MCF 10A (cell line): ENCODE results near the gene WNT16. TPM values are rescaled to one million over a fixed set of nuclear protein-coding genes. Genes with fewer than 3 reads are reported as not detected.

Experiments
- BruUV-seq: library from RNA; stranded (reverse); fragments of 400-500 nt; replicated peaks from 2 replicates; lab custom pipeline; 2021; lab: Mats Ljungman, UMichigan
- CTCF ChIA-PET: fragments of 300-600 bp; sonication (Branson Sonifier 250); formaldehyde crosslinking; extraction: SDS; loops from one replicate; lab custom pipeline; 2021; ENCODE audit warnings: antibody characterized with exemption, inconsistent platforms; lab: Yijun Ruan, JAX
- POLR2A ChIA-PET: fragments of 300-600, 350-650 bp; sonication (Branson Sonifier 250); formaldehyde crosslinking; extraction: SDS; loops from one replicate; lab custom pipeline; 2020; ENCODE audit warnings: antibody characterized with exemption, inconsistent platforms; lab: Yijun Ruan, JAX
- DNase-seq: peaks from one replicate; pipeline ENCODE4 v3.0.0-alpha.2; 2018; ENCODE audit not compliant: unreplicated experiment
- H3K27ac Mint-ChIP-seq: one replicate; pipeline ENCODE4 v1.8.0; 2022; ENCODE audit warnings: mild to moderate bottlenecking, low read depth, mixed read lengths; ENCODE audit not compliant: unreplicated experiment
- H3K27me3 Mint-ChIP-seq: one replicate; pipeline ENCODE4 v1.8.0; 2022; ENCODE audit warnings: mixed read lengths; ENCODE audit not compliant: insufficient read depth, unreplicated experiment
- H3K36me3 Mint-ChIP-seq: one replicate; pipeline ENCODE4 v1.8.0; 2022; ENCODE audit warnings: mild to moderate bottlenecking, moderate library complexity, mixed read lengths; ENCODE audit not compliant: insufficient read depth, unreplicated experiment
- H3K4me1 Mint-ChIP-seq: one replicate; pipeline ENCODE4 v1.8.0; 2022; ENCODE audit warnings: mixed read lengths; ENCODE audit not compliant: insufficient read depth, unreplicated experiment
- H3K4me3 Mint-ChIP-seq: one replicate; pipeline ENCODE4 v1.8.0; 2022; ENCODE audit warnings: mild to moderate bottlenecking, moderate library complexity, mixed read lengths; ENCODE audit not compliant: unreplicated experiment
- H3K9me3 Mint-ChIP-seq: one replicate; pipeline ENCODE4 v1.8.0; 2022; ENCODE audit warnings: mixed read lengths; ENCODE audit not compliant: unreplicated experiment
- CTCF ChIP-seq: fragments of 200-600 bp; IDR thresholded peaks from one replicate; pipeline ENCODE4 v1.8.0; 2022; ENCODE audit warnings: antibody characterized with exemption, mild to moderate bottlenecking; ENCODE audit not compliant: unreplicated experiment
- intact Hi-C: fragments of 100-400 bp; cut with micrococcal nuclease; formaldehyde crosslinking; loops from 2 replicates; pipeline ENCODE4 v1.14.1; 2022
- total RNA-seq: library from RNA; stranded (reverse); gene quantifications from 2 replicates; pipeline ENCODE4 v1.2.3, GENCODE V29; 2022

The WNT16 gene
- total RNA-seq, 1 experiment from 2014 or later, result not detected

- TF ChIP-seq CTCF, result no peak
- Mint-ChIP-seq H3K27me3 (no peaks in the 10 kb centered on the region), H3K27ac (no peak overlapping the region), H3K4me1 (no peaks in the 10 kb centered on the region), H3K4me3 (no peak overlapping the region), H3K36me3 (peaks cover 63% of the 10 kb centered on the region), H3K9me3 (no peaks in the 10 kb centered on the region)
- CTCF ChIA-PET, result interaction anchor here (0.9 to 1.4 kb wide), 4 partner anchors 9 to 253 kb away, joined by 3 to 7 read pairs (median 4); no protein-coding TSS in a partner anchor
- no TSS peak for BruUV-seq
- POLR2A ChIA-PET, result interaction anchor here (1.0 kb wide), 1 partner anchor 13 kb away, joined by 5 read pairs; no protein-coding TSS in a partner anchor
- intact Hi-C loops, result no loop called here
- DNase-seq, result no peak
These were observed 23.5 kb downstream of the WNT16 start for GRCh38 chr7:121352323-121352722.

- Mint-ChIP-seq H3K27me3 (no peaks in the 10 kb centered on the region), H3K9me3 (no peaks in the 10 kb centered on the region), H3K4me3 (no peak overlapping the region), H3K27ac (no peak overlapping the region), H3K4me1 (no peaks in the 10 kb centered on the region), H3K36me3 (peaks cover 66% of the 10 kb centered on the region)
- POLR2A ChIA-PET, result no interaction called here
- DNase-seq, result no peak
- CTCF ChIA-PET, result interaction anchor here (0.7 to 1.9 kb wide), 4 partner anchors 11 to 248 kb away, joined by 3 to 7 read pairs (median 4); no protein-coding TSS in a partner anchor
- no peak for TF ChIP-seq CTCF
- intact Hi-C loops, result no loop called here
- no TSS peak for BruUV-seq
These were observed 26.8 kb downstream of the WNT16 start for GRCh38 chr7:121355574-121355973.

- Mint-ChIP-seq H3K4me3 (no peak overlapping the region), H3K36me3 (peaks cover 43% of the 10 kb centered on the region), H3K27ac (peak overlapping the region; percentile 46), H3K4me1 (no peaks in the 10 kb centered on the region), H3K9me3 (no peaks in the 10 kb centered on the region), H3K27me3 (no peaks in the 10 kb centered on the region)
- POLR2A ChIA-PET, result no interaction called here
- TF ChIP-seq CTCF, result no peak
- no peak for DNase-seq
- CTCF ChIA-PET, result interaction anchor here (0.8 to 1.6 kb wide), 3 partner anchors 8 to 634 kb away, joined by 3 to 7 read pairs (median 6); no protein-coding TSS in a partner anchor
- BruUV-seq, result no TSS peak
- intact Hi-C loops, result no loop called here
These were observed 31.8 kb downstream of the WNT16 start for GRCh38 chr7:121360564-121360963.

- no peaks in the 10 kb centered on the region for H3K9me3 Mint-ChIP-seq
- H3K27ac Mint-ChIP-seq, result peak overlapping the region; percentile 39
- peak; percentile 72 for TF ChIP-seq CTCF
- H3K36me3 Mint-ChIP-seq, result peaks cover 44% of the 10 kb centered on the region
- H3K4me3 Mint-ChIP-seq, result no peak overlapping the region
- ChIA-PET CTCF (interaction anchor here (0.6 to 5.1 kb wide), 33 partner anchors 9 to 776 kb away, joined by 3 to 67 read pairs (median 4); partner anchors contain the start of gene FAM3C), POLR2A (interaction anchor here (0.6 to 2.0 kb wide), 7 partner anchors 29 to 628 kb away, joined by 3 to 7 read pairs (median 4); no protein-coding TSS in a partner anchor)
- peaks cover 7% of the 10 kb centered on the region for H3K4me1 Mint-ChIP-seq
- no TSS peak for BruUV-seq
- intact Hi-C loops, result loop anchor here (1.0 to 2.0 kb wide), 5 partner anchors 29 to 628 kb away; partner anchors contain the start of gene FAM3C
- DNase-seq, result peak; percentile 37
- no peaks in the 10 kb centered on the region for H3K27me3 Mint-ChIP-seq
These were observed 38.1 kb downstream of the WNT16 start for GRCh38 chr7:121366852-121367431.
